ENCODE results near the gene PRICKLE1.

Gene PRICKLE1

DNA sequence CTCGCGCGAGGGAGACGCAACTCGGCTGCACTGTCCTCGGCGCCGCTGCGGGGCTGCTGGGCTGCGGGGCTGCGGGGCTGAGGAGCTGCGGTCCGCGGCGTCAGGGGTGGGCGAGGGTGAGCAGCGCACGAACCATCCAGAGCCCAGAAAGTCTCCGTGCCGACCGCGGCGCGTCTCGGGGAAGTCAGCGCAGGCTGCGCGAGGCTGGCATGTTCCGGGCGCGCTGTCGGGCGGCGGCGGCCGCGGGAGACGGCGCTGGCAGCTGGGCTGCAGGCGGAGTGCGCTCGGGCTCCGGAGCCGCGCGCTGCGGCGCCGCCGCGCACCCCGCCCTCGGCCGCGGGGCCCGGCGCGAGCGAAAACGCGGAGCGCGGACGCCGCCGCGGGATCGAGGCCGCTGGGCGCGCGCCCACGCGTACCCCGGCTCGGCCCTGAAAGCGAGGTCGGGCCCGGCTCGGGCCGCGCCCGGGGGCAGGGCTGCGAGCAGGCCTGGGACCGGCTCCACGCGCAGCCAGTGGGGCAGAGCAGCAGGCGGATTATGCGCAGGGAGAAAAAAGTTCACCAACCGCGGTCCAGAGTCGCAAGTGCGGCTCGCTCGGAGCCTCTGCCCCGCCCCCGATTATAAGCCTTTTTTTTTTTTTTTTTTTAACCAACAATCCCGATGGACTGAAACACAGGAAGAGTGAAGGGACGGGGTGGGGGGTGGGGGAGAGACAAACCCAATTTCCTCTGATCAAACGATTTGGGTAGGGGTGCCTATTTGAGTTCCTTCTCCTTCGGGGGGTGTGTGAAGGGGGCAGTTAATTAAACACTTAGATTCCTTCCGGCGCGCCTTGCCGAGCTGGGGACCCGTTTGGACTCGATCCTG is at the start of gene PRICKLE1:
Gene PRICKLE1 (minus strand): TSS at position 282 of the 865 bp plus-strand sequence. CDS start 117,230 bp downstream, outside the sequence.
- no peak for DNase-seq (ENCODE audit: low read depth in 2 of 2)

DNA sequence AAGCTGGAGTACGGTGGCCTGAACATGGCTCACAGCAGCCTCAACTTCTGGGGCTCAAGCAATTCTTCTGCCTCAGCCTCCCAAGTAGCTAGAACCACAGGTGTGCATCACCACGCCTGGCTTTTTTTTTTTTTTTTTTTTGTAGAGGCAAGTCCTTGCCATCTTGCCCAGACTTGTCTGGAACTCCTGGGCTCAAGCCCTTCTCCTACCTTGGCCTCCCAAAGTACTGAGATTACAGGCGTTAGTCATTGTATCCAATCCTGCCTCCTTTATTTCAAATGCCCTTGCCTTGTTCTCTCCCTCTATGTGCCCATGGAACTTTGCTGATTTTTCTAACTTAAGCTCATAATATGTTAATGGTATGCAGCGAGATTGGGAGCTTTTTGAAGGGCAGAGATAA is 49.2 kb upstream of the PRICKLE1 start:
- DNase-seq (ENCODE audit: low read depth in 2 of 2) = no peak

DNA sequence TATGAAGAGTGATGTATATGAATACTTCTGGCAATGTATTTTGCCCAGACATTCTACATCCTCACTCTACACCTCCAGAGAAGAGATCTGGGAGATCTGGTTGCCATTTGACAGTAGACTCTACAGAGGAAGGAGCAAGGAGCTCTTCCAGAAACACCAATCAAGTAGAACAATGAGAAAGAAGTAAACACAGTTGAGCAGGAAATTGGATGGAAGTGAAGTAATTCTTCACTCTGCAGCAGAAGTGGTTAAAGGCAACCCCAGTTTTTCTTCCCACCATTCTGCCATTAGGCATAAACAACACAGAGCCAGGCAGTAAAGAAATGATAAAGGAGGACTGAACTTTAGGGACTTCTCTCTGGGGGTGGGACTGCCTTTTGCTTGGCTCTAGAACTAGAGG is 48.5 kb upstream of the PRICKLE1 start:
- DNase-seq (ENCODE audit: low read depth in 2 of 2) = no peak

DNA sequence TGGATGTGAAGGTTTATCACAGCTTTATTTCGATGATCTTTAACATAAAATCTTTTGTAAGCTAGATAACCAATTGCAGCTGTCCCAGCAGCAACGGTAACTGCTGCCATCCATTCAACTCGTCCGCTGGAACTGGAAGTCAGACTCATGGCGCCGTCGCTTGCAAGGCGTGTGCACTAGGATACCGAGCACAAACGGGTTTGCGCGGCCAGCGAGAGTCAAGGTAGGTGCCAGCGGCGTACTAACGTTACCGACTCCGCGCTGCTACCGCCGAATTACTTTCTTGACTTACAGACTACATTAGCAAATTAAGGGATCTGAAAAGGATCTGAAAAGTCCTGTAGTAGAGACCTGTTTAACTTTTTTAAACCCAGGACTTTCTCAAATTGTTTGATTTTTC is 47.4 kb upstream of the PRICKLE1 start:
- no peak for DNase-seq (ENCODE audit: low read depth in 2 of 2)

DNA sequence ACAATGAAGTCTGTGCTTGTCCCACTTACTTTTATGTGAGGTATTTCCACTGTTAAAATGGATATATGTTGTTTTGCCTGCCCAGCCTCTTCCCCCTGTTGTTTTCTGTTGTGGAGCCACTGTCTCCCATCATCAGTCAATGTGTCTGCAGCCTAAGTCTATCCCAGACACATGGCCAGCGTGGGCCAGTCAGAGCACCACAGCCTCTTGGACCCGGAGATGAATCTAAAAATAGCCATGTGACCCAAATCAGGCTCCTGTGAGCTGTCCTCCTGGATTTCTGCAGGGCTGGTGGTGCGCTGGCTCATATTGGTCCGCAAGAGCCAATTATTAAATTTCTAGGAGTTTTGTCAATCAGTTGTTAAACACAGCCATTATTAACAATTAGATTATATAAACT is 44.0 kb upstream of the PRICKLE1 start:
- DNase-seq (ENCODE audit: low read depth in 2 of 2) = no peak

DNA sequence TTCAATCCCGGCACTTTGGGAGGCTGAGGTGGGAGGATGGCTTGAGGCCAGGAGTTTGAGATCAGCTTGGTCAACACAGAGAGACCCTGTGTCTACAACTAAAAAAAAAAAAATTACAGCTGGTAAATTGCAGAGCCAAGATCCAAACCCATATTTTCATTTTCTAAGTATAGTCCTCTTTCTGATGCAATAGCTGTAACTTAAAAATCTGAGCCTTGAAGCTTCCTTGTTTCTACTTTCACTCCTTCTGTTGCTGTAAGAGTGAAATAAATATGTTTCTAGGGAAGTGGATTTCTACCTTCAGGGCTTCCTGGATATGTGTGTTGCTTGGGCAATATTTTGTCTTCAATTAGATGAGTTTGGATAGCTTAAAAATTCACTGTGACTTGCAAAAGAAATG is 42.0 kb upstream of the PRICKLE1 start:
- DNase-seq (ENCODE audit: low read depth in 2 of 2) = no peak

DNA sequence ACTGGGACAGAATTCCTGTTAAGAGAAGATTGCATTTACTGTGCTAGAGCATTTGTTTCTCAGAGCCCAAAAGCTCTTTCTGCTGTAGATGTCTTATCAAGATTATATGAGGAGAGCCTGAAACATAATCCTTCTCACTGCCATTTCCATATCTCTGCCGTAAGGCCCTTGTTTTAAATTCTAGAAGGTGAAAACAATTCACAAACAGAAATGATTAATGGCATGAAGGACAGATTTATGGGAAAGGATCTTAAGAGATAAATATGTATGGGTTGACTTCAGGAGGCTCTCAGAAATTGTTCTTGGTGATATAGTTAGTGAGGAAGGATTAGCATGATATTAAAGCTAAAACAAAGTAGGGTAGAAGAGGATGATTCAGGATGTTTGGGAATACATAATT is 40.8 kb upstream of the PRICKLE1 start:
- DNase-seq (ENCODE audit: low read depth in 2 of 2) = no peak

DNA sequence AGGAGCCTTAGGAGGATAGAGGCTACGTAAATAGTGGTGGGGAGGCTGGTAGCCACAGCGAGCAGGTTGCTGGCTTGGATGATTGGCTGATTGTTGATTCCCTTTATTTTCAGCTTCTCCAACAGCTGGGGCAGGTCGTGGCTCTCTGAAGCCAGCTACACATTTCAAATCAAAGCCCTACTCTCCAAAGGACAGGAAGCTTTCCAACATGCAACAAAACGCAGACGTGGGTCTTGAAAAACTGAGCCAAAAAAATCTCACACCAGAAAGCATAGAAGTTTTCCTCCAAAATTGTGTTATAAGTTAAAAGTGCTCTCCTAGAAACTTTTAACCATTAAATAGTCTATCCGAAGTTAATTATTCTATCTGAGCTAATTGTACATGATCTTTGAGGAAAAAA is 37.6 kb upstream of the PRICKLE1 start:
- no peak for DNase-seq (ENCODE audit: low read depth in 2 of 2)

DNA sequence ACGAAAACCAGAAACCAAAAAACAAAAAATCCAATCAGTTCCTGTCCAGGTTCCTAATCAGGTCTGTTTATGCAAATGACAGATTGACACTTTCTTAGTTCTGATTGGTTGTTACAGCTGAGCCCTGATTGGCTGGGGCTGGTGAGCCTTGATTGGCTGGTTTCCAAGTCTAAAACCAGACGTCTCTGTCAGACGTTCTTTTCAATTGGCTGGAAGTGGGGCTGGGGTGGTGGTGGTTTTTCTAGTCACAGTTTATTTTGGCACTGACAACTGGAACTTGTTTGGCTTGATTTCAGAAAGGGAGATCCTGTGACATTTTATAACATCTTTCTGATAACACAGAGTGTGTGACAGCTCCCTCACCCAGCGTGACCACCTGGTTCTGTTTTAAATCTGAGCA is 36.1 kb upstream of the PRICKLE1 start:
- DNase-seq (ENCODE audit: low read depth in 2 of 2) = no peak

DNA sequence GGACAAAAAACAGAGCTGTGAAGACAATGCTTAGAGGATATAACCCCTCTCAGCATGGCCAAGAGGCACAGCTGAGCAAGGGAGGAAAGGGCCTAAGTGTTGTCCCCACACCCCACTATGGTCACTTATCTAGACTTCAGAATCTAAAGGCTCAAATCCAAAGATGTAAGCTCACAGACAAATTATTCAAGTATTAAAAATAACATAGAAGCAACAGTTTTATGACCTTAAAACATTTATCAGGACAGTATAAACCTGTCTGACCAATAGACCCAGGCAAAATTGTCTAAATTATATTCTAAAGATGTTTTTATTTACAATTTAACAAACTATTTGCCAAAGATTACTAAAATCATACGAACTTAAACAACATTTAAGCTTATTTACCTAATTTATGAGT is 28.1 kb upstream of the PRICKLE1 start:
- DNase-seq (ENCODE audit: low read depth in 2 of 2) = no peak

DNA sequence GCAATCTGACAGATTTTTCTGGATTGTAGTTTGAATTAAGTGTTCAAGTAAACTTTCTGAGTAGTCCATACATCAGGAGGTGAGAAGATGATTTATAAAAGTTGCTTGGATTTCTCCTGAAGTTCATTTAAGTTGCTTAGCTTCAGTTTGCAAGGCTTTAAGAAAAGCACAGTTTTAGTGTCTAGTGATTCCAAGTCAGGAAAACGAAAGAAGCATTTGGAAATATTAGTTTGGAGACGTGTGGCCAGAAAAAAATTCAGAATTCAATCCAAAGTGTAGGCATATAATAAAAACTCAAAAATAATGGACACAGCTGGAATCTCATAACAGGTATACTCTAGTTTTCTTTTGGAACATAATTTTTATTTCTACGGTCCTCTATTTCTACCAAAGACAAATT is 25.5 kb upstream of the PRICKLE1 start:
- no peak for DNase-seq (ENCODE audit: low read depth in 2 of 2)

DNA sequence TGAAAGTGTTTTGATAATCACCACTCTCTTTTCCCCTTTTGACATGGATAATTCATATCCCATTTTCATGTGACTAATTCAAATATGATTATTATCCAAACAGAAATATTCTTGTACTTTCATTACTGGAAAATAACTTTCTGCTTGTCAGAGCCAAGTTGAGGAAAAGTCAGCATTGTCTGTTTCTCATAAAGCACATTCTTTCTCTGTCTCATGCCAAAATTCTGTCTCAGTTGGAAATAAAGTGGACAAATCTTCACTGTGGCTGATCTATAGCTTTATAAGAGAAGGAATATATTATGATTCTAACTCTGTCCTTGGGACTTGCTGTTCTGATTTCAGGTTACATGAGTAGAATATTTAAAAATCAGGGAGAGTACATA is 22.7 kb upstream of the PRICKLE1 start:
- DNase-seq (ENCODE audit: low read depth in 2 of 2) = no peak

DNA sequence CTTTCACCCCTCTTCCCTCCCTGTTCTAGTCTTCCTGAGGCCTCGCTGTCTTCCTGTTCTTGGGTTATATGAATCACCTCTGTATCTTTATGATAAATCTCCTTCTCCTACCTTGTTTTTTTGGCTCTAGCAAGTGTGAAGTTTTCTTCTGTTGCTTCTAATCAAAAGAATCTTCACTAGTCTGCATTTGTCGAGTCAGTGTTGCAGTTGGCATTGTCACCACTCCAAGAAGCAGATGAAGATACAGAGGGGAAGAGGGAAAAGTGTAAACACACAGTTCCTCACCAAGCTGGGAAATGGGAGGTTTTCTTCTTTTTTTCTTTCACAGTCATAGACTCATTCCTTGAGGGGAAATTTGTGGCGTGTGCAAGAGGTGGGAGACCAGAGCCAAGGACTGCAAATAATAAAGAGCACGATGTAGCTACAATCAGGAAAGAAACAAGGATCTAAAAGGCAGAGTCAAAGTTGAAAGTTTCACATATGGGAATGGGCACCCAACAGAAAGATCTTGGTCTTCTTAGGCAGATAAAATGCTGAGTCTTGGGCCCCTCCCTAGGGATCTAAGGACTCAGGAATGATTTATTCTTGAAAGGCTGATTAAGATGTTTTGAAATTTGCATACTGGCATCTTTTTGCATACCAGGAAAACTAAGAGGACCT is 22.2 kb upstream of the PRICKLE1 start:
- no peak for DNase-seq (ENCODE audit: low read depth in 2 of 2)

DNA sequence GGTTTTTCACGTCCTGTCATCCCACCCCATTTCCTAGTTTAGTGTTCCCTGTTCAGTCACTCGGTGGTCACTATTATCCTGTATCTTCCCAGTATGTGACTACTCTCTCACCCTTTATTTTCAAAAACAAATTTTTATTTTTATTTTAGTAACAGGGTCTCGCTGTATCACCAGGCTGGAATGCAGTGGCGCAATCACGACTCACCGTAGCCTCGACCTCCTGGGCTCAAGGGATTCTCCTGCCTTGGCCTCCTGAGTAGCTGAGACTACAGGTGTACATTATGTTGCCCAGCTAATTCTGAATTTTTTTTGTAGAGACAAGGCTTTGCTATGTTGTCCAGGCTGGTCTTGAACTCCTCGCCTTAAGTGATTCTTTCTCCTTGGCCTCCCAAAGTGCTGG is 20.1 kb upstream of the PRICKLE1 start:
- no peak for DNase-seq (ENCODE audit: low read depth in 2 of 2)

DNA sequence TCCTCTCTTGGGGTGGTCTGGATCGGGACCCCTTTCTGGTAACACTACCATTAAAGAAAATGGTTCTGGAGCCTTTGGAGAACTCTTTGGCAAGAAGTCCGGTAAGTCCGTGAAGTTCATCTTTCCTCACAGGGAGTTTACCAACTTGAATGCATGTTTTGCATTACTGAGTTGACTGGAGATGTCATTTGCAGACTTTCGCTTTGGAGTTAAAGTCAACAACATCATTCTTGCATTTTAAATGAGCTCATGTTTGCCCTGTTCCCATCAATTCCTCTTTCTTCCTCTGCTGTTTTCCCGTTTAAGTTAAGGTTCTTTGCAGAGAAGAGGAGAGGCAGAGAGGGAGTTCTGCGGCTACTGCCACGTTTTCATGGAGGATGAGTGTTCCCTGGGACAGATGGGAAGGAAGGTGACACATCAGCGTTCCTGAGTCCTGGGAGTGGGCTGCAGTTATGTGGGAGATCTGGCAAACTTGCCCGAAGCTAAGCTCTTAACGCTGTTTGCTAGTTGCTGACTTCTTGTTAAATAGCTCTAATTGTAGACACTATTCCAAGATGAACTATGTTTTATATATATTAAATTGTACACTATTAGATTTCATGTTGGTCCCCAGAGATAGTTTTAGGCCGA is 18.8 kb upstream of the PRICKLE1 start:
- DNase-seq (ENCODE audit: low read depth in 2 of 2) = no peak

DNA sequence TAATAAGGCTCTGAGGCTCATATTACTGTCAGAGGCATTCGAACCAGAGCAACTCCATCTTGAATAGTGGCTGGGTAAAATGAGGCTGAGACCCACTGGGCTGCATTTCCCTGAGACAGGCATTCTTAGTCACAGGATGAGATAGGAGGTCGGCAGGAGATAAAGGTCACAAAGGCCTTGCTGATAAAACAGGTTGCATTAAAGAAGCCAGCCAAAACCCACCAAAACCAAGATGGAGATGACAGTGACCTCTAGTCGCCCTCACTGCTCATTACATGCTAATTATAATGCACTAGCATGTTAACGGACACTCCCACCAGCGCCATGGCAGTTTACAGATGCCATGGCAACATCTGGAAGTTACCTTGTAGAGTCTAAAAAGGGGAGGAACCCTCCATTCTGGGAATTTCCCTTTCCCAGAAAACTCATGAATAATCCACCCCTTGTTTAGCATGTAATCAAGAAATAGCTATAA is 18.1 kb upstream of the PRICKLE1 start:
- no peak for DNase-seq (ENCODE audit: low read depth in 2 of 2)

DNA sequence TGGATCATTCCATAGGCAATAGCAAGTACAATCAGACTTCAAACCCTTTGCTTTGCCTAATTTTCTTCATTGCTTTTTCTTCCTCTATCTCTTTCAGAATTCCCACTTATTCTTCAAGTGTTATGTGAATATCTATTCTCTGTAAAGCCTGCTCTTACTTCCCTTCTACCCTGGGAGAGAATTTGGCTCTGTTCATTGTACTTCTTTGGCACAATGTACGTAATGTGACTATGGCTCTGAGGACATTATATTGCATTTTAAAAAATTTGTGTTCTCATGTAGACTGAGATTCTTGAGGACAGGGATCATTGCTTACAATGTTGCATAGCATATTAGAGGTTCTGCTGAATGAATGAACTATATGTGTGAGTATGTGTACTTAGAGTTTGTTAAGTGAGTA is 16.9 kb upstream of the PRICKLE1 start:
- no peak for DNase-seq (ENCODE audit: low read depth in 2 of 2)

DNA sequence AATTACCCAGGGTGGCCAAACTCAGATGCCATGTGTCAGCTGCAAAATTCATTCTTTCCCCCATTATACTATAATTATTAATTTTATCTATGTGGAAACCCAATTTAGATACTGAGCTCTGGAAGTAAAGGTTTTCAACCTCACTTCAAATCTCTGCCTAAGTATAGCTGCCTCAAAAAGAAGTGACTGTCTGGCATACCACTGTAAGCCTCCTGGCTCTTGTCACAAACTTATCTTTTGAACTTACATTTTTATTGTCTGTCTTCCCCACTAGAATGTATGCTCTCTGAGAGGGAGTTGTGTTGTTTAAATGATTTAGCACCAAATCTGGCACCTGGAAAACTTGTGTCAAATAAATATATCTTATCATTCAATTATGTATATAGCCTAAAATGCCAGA is 16.1 kb upstream of the PRICKLE1 start:
- DNase-seq (ENCODE audit: low read depth in 2 of 2) = no peak

DNA sequence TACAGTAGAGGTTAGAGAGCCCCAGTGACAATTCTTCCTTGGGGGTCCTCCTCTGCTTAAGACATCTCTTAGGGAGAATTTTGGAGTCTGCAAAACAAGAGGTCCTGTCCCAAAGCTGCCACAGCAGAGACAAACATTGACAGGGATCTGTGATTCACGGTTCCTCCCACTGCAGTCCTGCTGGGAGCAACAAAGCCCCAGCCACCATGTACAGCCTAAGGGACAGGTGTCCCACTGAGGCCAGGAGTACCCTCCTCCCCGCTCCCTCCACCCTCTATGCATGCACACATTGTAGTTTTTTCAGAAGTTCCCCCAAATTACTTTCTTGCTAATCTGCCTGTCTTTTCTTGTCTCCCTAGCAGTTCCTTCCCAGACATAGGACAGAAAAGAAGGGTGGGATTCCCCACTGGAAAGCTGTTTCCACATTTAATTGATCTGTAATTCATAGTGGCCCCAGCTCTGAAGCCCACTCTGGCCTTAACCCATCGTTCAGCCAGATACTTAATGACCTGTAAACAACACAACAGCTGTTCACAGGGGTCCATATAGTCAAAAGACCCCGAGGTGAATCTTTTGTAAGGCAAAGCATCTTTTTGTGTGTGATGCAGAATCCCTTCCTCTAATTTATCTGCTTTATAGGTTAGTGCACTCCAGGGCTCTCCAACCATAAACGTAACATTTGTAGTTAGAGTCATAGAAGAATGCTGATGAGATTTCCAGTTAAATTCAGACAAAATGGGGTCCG is 13.9 kb upstream of the PRICKLE1 start:
- DNase-seq (ENCODE audit: low read depth in 2 of 2) = no peak

DNA sequence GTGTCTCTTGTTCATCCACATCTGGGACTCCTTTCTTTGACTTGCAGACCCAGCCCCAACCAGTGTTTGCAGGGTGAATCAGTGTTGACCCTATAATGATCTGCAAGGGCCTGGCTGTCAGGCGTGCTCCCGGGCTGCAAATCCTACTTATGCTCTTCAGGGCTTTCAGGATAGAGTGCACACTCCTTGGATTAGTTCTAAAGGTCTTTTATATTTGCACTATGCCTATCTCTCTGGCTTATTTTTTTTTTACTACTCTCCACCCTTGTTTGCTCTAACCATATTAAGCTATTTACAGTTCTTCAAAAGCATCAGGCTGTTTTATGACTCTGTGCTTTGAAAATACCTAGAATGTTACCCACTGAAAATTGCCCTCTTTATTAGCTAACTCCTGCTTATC is 4.3 kb upstream of the PRICKLE1 start:
- no peak for DNase-seq (ENCODE audit: low read depth in 2 of 2)

DNA sequence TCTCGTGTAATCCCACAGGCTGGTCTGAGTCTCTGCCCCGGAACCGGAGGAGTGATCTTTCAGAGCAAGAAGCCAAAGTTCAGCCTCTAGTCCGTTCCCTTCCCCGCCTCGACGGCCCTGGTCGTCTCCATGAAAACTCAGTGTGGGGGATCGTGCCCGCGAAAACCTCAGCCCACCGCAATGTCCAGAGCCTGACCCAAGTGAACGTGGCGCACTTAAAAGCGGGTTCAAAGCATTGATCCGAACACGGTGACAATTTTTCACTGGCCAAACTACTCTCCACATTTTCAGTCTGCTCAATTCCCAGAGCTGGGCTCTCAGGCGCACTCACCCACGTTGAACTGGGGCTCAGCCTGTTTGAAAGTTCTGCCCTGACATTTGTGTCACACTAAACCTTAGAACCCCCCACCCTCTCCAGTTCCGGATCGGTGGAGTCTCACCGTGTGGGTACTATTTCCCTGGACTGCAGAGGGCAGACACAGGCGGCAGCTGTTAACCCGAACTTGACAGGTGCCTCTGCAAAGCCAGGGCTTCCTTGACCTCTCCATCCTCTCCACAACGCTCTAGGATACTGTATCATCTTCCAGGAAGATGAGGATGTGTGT is 886 bp upstream of the PRICKLE1 start:
- DNase-seq (ENCODE audit: low read depth in 2 of 2) = no peak
